H1 (cell line): ENCODE data around the gene P3H4. TPM values are rescaled to one million over a fixed set of nuclear protein-coding genes. Genes with fewer than 3 reads are reported as not detected.

ENCODE experiments used
- CTCF ChIA-PET: fragments of 300-600 bp; sonication (Branson Sonifier 250); formaldehyde crosslinking; loops from one replicate; lab custom pipeline; 2021; ENCODE audit not compliant: partially characterized antibody; lab: Charles Lee
- POLR2A ChIA-PET: fragments of 300-600 bp; sonication (Branson Sonifier 250); formaldehyde crosslinking; loops from one replicate; lab custom pipeline; 2021; ENCODE audit warnings: inconsistent platforms; ENCODE audit not compliant: partially characterized antibody; lab: Charles Lee
- DNase-seq, 2 experiments: peaks; one replicate each; pipeline versions ENCODE4 v3.0.0 to v3.0.0-alpha.2; 2010 to 2022; ENCODE audit warnings: low spot score in 2 of 2, low read depth in 1 of 2, mixed read lengths in 1 of 2
- FAIRE-seq: peaks from 2 replicates; lab custom pipeline; 2011; peaks lifted over from hg19 to GRCh38; lab: Jason Lieb, UNC
- H2AFZ ChIP-seq: 2 replicates; pipeline ENCODE4 v1.8.1; 2012; ENCODE audit warnings: low read length, inconsistent platforms
- H2AK5ac ChIP-seq: 2 replicates; pipeline ENCODE4 v1.6.1; 2013; ENCODE audit warnings: low read depth, low read length
- H2BK120ac ChIP-seq: replicated peaks from 2 replicates; pipeline ENCODE3; 2013; ENCODE audit warnings: low read depth, low read length, inconsistent platforms
- H2BK12ac ChIP-seq: 2 replicates; pipeline ENCODE4 v1.6.1; 2013; ENCODE audit warnings: low read depth, low read length
- H2BK15ac ChIP-seq: 2 replicates; pipeline ENCODE4 v1.6.1; 2013; ENCODE audit warnings: low read length
- H2BK20ac ChIP-seq: 2 replicates; pipeline ENCODE4 v1.6.1; 2013; ENCODE audit warnings: low read length
- H2BK5ac ChIP-seq: 2 replicates; pipeline ENCODE4 v1.6.1; 2013; ENCODE audit warnings: low read depth, low read length
- H3K14ac ChIP-seq: 2 replicates; pipeline ENCODE4 v1.6.1; 2013; ENCODE audit warnings: inconsistent platforms; ENCODE audit not compliant: insufficient read length
- H3K18ac ChIP-seq: 2 replicates; pipeline ENCODE4 v1.6.1; 2013; ENCODE audit warnings: low read length; ENCODE audit errors: extremely low read depth
- H3K23ac ChIP-seq: 2 replicates; pipeline ENCODE4 v1.6.1; 2013; ENCODE audit warnings: inconsistent platforms; ENCODE audit not compliant: insufficient read length
- H3K23me2 ChIP-seq: 2 replicates; pipeline ENCODE4 v1.6.1; 2013; ENCODE audit warnings: low read depth, low read length
- H3K27ac ChIP-seq: 2 replicates; pipeline ENCODE4 v1.6.1; 2011; ENCODE audit warnings: low read depth, low read length, inconsistent platforms
- H3K27me3 ChIP-seq, 4 experiments: replicated peaks in 1 of 4; 1 replicate in 1 of 4; 2 replicates in 3 of 4; pipeline versions ENCODE4 v1.6.1 to v1.8.1; 2011 to 2013; ENCODE audit warnings: low read length in 3 of 4, mild to moderate bottlenecking in 3 of 4, inconsistent platforms in 2 of 4, mixed read lengths in 2 of 4, moderate library complexity in 1 of 4; ENCODE audit not compliant: control insufficient read depth in 3 of 4, insufficient read depth in 3 of 4; ENCODE audit errors: extremely low read depth in 1 of 4
- H3K36me3 ChIP-seq, 4 experiments: 2 replicates each; pipeline versions ENCODE4 v1.6.1 to v1.8.1; 2011 to 2013; ENCODE audit warnings: mild to moderate bottlenecking in 4 of 4, low read length in 3 of 4, moderate library complexity in 2 of 4, control low read depth in 1 of 4, inconsistent platforms in 1 of 4; ENCODE audit not compliant: insufficient read depth in 4 of 4, control insufficient read depth in 2 of 4
- H3K4ac ChIP-seq: replicated peaks from 2 replicates; pipeline ENCODE3; 2013; ENCODE audit warnings: low read length, low read depth, mixed read lengths, inconsistent platforms; ENCODE audit not compliant: insufficient read length
- H3K4me1 ChIP-seq, 4 experiments: replicated peaks in 1 of 4; 1 replicate in 1 of 4; 2 replicates in 3 of 4; pipeline versions ENCODE4 v1.6.1 to v1.8.1; 2011 to 2013; ENCODE audit warnings: low read length in 3 of 4, inconsistent platforms in 2 of 4, mixed read lengths in 1 of 4; ENCODE audit not compliant: insufficient read depth in 4 of 4, control insufficient read depth in 3 of 4
- H3K4me2 ChIP-seq, 2 experiments: 2 replicates each; pipeline versions ENCODE4 v1.6.1 to v1.8.1; 2011 to 2013; ENCODE audit warnings: low read depth in 2 of 2, low read length in 2 of 2, control low read depth in 1 of 2, inconsistent platforms in 1 of 2, mild to moderate bottlenecking in 1 of 2; ENCODE audit not compliant: insufficient read depth in 1 of 2
- H3K4me3 ChIP-seq, 4 experiments: fragments of 200-600, 300-600 bp in 1 of 4; sonication (generic), shearing (Covaris generic), sonication (Bioruptor Twin) in 1 of 4; 2 replicates each; pipeline versions ENCODE4 v1.5.1 to v1.8.1; 2011 to 2016; ENCODE audit warnings: low read length in 4 of 4, low read depth in 3 of 4, control low read depth in 2 of 4, inconsistent platforms in 2 of 4, mild to moderate bottlenecking in 2 of 4, mixed read lengths in 1 of 4, moderate library complexity in 1 of 4; ENCODE audit not compliant: insufficient read depth in 2 of 4; ENCODE audit errors: extremely low read depth in 1 of 4
- H3K56ac ChIP-seq: replicated peaks from 2 replicates; pipeline ENCODE3; 2013; ENCODE audit warnings: low read depth, mild to moderate bottlenecking, mixed read lengths, low read length, inconsistent platforms; ENCODE audit not compliant: insufficient read length
- H3K79me1 ChIP-seq: 2 replicates; pipeline ENCODE4 v1.6.1; 2013; ENCODE audit warnings: low read depth, low read length, control low read depth
- H3K79me2 ChIP-seq, 2 experiments: 2 replicates each; pipeline versions ENCODE4 v1.6.1 to v1.8.1; 2012 to 2013; ENCODE audit warnings: low read length in 2 of 2, mild to moderate bottlenecking in 2 of 2, inconsistent platforms in 1 of 2; ENCODE audit not compliant: insufficient read depth in 2 of 2, control insufficient read depth in 1 of 2
- H3K9ac ChIP-seq, 4 experiments: replicated peaks in 1 of 4; 1 replicate in 1 of 4; 2 replicates in 3 of 4; pipeline versions ENCODE4 v1.6.1 to v1.8.1; 2011 to 2013; ENCODE audit warnings: low read depth in 3 of 4, low read length in 3 of 4, control low read depth in 2 of 4, mild to moderate bottlenecking in 2 of 4, moderate library complexity in 2 of 4, inconsistent platforms in 1 of 4; ENCODE audit errors: extremely low read depth in 1 of 4
- H3K9me3 ChIP-seq, 2 experiments: 2 replicates each; pipeline versions ENCODE4 v1.6.1 to v1.8.1; 2012 to 2013; ENCODE audit warnings: mild to moderate bottlenecking in 2 of 2, moderate library complexity in 2 of 2, control low read depth in 1 of 2, inconsistent platforms in 1 of 2, low read depth in 1 of 2, low read length in 1 of 2, mixed read lengths in 1 of 2; ENCODE audit not compliant: insufficient read depth in 2 of 2
- H4K20me1 ChIP-seq, 2 experiments: replicated peaks in 1 of 2; 2 replicates each; pipeline versions ENCODE3 to v1.8.1; 2011 to 2013; ENCODE audit warnings: inconsistent platforms in 2 of 2, low read length in 2 of 2, mild to moderate bottlenecking in 1 of 2; ENCODE audit not compliant: insufficient read depth in 2 of 2, control insufficient read depth in 1 of 2
- H4K5ac ChIP-seq: 2 replicates; pipeline ENCODE4 v1.6.1; 2013; ENCODE audit warnings: low read length, low read depth, mixed read lengths, inconsistent platforms; ENCODE audit not compliant: insufficient read length
- H4K8ac ChIP-seq: 2 replicates; pipeline ENCODE4 v1.8.0; 2013; ENCODE audit warnings: mild to moderate bottlenecking, moderate library complexity, low read length, inconsistent platforms; ENCODE audit not compliant: insufficient read depth; ENCODE audit errors: extremely low read depth
- H4K91ac ChIP-seq: replicated peaks from 2 replicates; pipeline ENCODE3; 2013; ENCODE audit warnings: low read length, mixed read lengths, inconsistent platforms; ENCODE audit not compliant: insufficient read length
- ASH2L ChIP-seq: fragments of 200-600, 300-600 bp; sonication (generic); IDR thresholded peaks from one replicate; pipeline ENCODE4 v1.7.1; 2017; ENCODE audit warnings: low read length
- CHD2 ChIP-seq: IDR thresholded peaks from 2 replicates; pipeline ENCODE4 v1.6.1; 2012; ENCODE audit warnings: low read length, improper control_type of control experiment
- EZH2 ChIP-seq: fragments of 200-600 bp; sonication (generic); IDR thresholded peaks from 2 replicates; pipeline ENCODE4 v1.7.1; 2012; ENCODE audit warnings: low read depth, mild to moderate bottlenecking, moderate library complexity, low read length, inconsistent platforms; ENCODE audit not compliant: severe bottlenecking
- NRF1 ChIP-seq: IDR thresholded peaks from 2 replicates; pipeline ENCODE4 v1.6.1; 2011; ENCODE audit warnings: mild to moderate bottlenecking, low read depth, low read length, improper control_type of control experiment
- RBBP5 ChIP-seq: IDR thresholded peaks from 2 replicates; pipeline ENCODE4 v1.7.1; 2012; ENCODE audit warnings: low read depth, mild to moderate bottlenecking, inconsistent platforms, low read length, moderate library complexity, borderline replicate concordance
- SIN3A ChIP-seq, 2 experiments: IDR thresholded peaks in 1 of 2; conservative IDR thresholded peaks in 1 of 2; 2 replicates each; pipeline ENCODE4 v1.6.1; 2011 to 2012; ENCODE audit warnings: low read length in 2 of 2, improper control_type of control experiment in 1 of 2, low read depth in 1 of 2, mild to moderate bottlenecking in 1 of 2
- SRF ChIP-seq: IDR thresholded peaks from 2 replicates; pipeline ENCODE4 v1.6.1; 2011; ENCODE audit warnings: mild to moderate bottlenecking, low read depth, low read length, moderate library complexity
- SUZ12 ChIP-seq: fragments of 200-600 bp; sonication (generic); IDR thresholded peaks from 2 replicates; pipeline ENCODE4 v1.6.1; 2012; ENCODE audit warnings: mild to moderate bottlenecking, inconsistent platforms, low read length, moderate library complexity, mixed read lengths
- YY1 ChIP-seq: IDR thresholded peaks from 2 replicates; pipeline ENCODE4 v1.6.1; 2011; ENCODE audit warnings: low read depth, mild to moderate bottlenecking, low read length
- ZNF274 ChIP-seq: IDR thresholded peaks from 2 replicates; pipeline ENCODE4 v1.7.0; 2012; ENCODE audit warnings: low read length, borderline replicate concordance; ENCODE audit errors: extremely low read depth
- WGBS, 2 experiments: shearing (Covaris generic) in 1 of 2; methylation state at CpG; one replicate each; pipeline versions ENCODE4 v1.1.6 to v1.1.7; 2013 to 2015; ENCODE audit warnings: low lambda C conversion rate in 2 of 2, mixed read lengths in 2 of 2, inconsistent platforms in 1 of 2, low coverage in 1 of 2, missing lambda C conversion rate in 1 of 2; ENCODE audit not compliant: insufficient replicate concordance in 2 of 2, insufficient coverage in 1 of 2, insufficient read length in 1 of 2; ENCODE audit errors: extremely low coverage in 1 of 2, missing lambda C conversion rate in 1 of 2; 5-methylcytosine and 5-hydroxymethylcytosine counted together
- polyA plus RNA-seq, 7 experiments: library from polyadenylated mRNA; depleted of rRNA in 3 of 7; stranded (reverse) in 5 of 7; unstranded in 2 of 7; fragments of >200 nt in 5 of 7; fragments of 200-250 nt in 2 of 7; gene quantifications; 1 replicate in 5 of 7; 2 replicates in 1 of 7; 4 replicates in 1 of 7; pipeline versions ENCODE4 v1.2.1 to v1.2.3, GENCODE V29; 2011 to 2013; ENCODE audit warnings: missing spikeins in 2 of 7, mixed read lengths in 2 of 7
- total RNA-seq: library from RNA; stranded (reverse); fragmentation: NEBNext Ultra II Directional; extraction: Animal tissue kit (Norgen Biotek cat#: 25700); gene quantifications from 2 replicates; pipeline ENCODE4 v1.2.1, GENCODE V29; 2021
- TF ChIP-seq, protein P1 (sequence below), 3 experiments: IDR thresholded peaks; 1 replicate in 2 of 3; 2 replicates in 1 of 3; pipeline versions ENCODE4 v1.5.1 to v1.6.1; 2011; ENCODE audit warnings: low read length in 3 of 3, mild to moderate bottlenecking in 3 of 3, inconsistent platforms in 2 of 3, low read depth in 1 of 3, moderate library complexity in 1 of 3; ENCODE audit not compliant: insufficient read depth in 1 of 3; ENCODE audit errors: control extremely low read depth in 1 of 3

P3H4 gene
- total and polyA plus RNA-seq, 2 of the 8 experiments (the other 6 are each of a cell fraction or from before 2014, with no cell fraction given), result 23.4 to 26.7 TPM

DNA sequence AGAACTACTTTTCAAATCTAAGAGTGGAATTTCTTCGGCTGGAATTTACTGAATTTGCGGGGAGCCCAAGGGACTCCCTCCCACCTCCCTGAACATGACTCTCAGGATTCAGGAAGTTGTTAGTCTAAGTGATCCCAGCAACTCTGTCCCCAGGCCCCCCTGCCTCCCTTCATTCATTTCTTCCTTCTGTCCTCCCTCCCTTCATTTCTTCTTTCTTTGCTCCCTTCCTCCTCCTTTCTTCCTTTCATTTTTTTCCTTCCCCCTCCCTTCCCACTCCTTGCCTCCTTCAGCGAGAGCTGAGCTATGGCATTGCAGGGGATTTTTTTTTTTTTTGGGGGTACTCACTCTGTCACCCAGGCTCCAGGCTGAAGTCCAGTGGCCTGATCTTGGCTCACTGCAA is 14.4 kb downstream of the P3H4 start:
- no peak overlapping the region for H2BK5ac ChIP-seq
- peaks cover 2% of the 10 kb centered on the region; the same call in 1 of the 2 replicates for H3K23me2 ChIP-seq
- POLR2A ChIA-PET, result interaction anchor here (0.6 to 6.9 kb wide), 5 partner anchors 12 to 109 kb away, joined by 3 to 71 read pairs (median 4); partner anchors contain the start of gene JUP
- H2BK20ac ChIP-seq, result no peak overlapping the region
- H2AK5ac ChIP-seq, result no peak overlapping the region
- DNase-seq, result no peak
- H3K9me3 ChIP-seq, result no peaks in the 10 kb centered on the region
- H2BK15ac ChIP-seq, result no peak overlapping the region
- peaks cover 11 to 31% (median 26%) of the 10 kb centered on the region in 4 experiments for H3K4me1 ChIP-seq
- no peak overlapping the region for H3K23ac ChIP-seq
- H3K79me1 ChIP-seq, result no peaks in the 10 kb centered on the region
- H4K20me1 ChIP-seq, result no peaks in the 10 kb centered on the region
- H3K27ac ChIP-seq, result no peak overlapping the region
- H3K36me3 ChIP-seq, result no peaks in the 10 kb centered on the region
- H4K91ac ChIP-seq, result no peak overlapping the region
- no peak overlapping the region for H3K4ac ChIP-seq
- no peak overlapping the region for H4K8ac ChIP-seq
- 83% methylated on average over 3 of the region's 3 CpGs; no CpG with 5 or more reads in 1 of the 2 experiments for WGBS, 2 experiments
- no peak overlapping the region for H3K9ac ChIP-seq
- H2BK12ac ChIP-seq, result no peak overlapping the region
- no peak overlapping the region for H3K18ac ChIP-seq
- H2AFZ ChIP-seq, result no peak overlapping the region
- H3K27me3 ChIP-seq, result peaks cover 0 to 3% (median 2%) of the 10 kb centered on the region in 4 experiments; a peak in 2 of 7 replicates
- no peak overlapping the region for H4K5ac ChIP-seq
- H3K79me2 ChIP-seq, result no peaks in the 10 kb centered on the region
- no peak overlapping the region for H3K4me2 ChIP-seq
- H3K14ac ChIP-seq, result no peak overlapping the region
- CTCF ChIA-PET, result interaction anchor here (1.0 to 10.9 kb wide), 6 partner anchors 9 to 49 kb away, joined by 3 to 149 read pairs (median 4); partner anchors contain the start of gene JUP
- FAIRE-seq, result no peak
- no peak overlapping the region for H2BK120ac ChIP-seq
- no peak overlapping the region for H3K56ac ChIP-seq
- H3K4me3 ChIP-seq, result no peak overlapping the region
- TF ChIP-seq RBBP5 (no peak), ASH2L (no peak), ZNF274 (no peak), NRF1 (no peak), CHD2 (no peak), SRF (no peak), SUZ12 (no peak), YY1 (no peak), EZH2 (no peak), SIN3A (conservative IDR thresholded peaks at IDR 0.05 in 1 of 2, IDR thresholded peaks at IDR 0.05 in 1 of 2; ENCODE audit: low read depth in 1 of 2, low read length in 2 of 2) (no peak)
- TF ChIP-seq, protein P1, sequence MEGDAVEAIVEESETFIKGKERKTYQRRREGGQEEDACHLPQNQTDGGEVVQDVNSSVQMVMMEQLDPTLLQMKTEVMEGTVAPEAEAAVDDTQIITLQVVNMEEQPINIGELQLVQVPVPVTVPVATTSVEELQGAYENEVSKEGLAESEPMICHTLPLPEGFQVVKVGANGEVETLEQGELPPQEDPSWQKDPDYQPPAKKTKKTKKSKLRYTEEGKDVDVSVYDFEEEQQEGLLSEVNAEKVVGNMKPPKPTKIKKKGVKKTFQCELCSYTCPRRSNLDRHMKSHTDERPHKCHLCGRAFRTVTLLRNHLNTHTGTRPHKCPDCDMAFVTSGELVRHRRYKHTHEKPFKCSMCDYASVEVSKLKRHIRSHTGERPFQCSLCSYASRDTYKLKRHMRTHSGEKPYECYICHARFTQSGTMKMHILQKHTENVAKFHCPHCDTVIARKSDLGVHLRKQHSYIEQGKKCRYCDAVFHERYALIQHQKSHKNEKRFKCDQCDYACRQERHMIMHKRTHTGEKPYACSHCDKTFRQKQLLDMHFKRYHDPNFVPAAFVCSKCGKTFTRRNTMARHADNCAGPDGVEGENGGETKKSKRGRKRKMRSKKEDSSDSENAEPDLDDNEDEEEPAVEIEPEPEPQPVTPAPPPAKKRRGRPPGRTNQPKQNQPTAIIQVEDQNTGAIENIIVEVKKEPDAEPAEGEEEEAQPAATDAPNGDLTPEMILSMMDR (IDR thresholded peaks at IDR 0.05; ENCODE audit: control extremely low read depth in 1 of 3, insufficient read depth in 1 of 3, low read depth in 1 of 3, low read length in 3 of 3), result no peak
